CD14-positive monocyte (primary cell): Measurements from ENCODE around the gene BPIFB4. TPM values are rescaled to one million over a fixed set of nuclear protein-coding genes. Genes with fewer than 3 reads are reported as not detected.
A peak's percentile ranks its signal among the peaks of the same experiment; 100 is the strongest.

Experiments used
- DNase-seq, 3 donors: peaks; one replicate each; pipeline ENCODE4 v3.0.0-alpha.2; 2011 to 2022
- H2AFZ ChIP-seq: 2 replicates; pipeline ENCODE4 v1.6.0; 2012; ENCODE audit warnings: mild to moderate bottlenecking, low read depth, low read length, inconsistent platforms; ENCODE audit not compliant: insufficient read depth, poor library complexity, severe bottlenecking
- H3K27ac ChIP-seq, 2 donors: 1 replicate in 1 of 2; 2 replicates in 1 of 2; pipeline ENCODE4 v1.5.1; 2012 to 2013; ENCODE audit warnings: low read length in 2 of 2, control low read depth in 1 of 2, inconsistent platforms in 1 of 2, low read depth in 1 of 2, mild to moderate bottlenecking in 1 of 2
- H3K27me3 ChIP-seq, 2 donors: one replicate each; pipeline versions ENCODE4 v1.6.0 to v1.6.1; 2011 to 2013; ENCODE audit warnings: low read length in 2 of 2; ENCODE audit not compliant: control insufficient read depth in 2 of 2, insufficient read depth in 2 of 2
- H3K36me3 ChIP-seq, 2 donors: replicated peaks in 1 of 2; 1 replicate in 1 of 2; 2 replicates in 1 of 2; pipeline versions ENCODE4 v1.5.1 to v1.6.1; 2012 to 2013; ENCODE audit warnings: low read length in 2 of 2, control low read depth in 1 of 2, inconsistent platforms in 1 of 2, mild to moderate bottlenecking in 1 of 2; ENCODE audit not compliant: insufficient read depth in 2 of 2, control insufficient read depth in 1 of 2
- H3K4me1 ChIP-seq, 2 donors: 1 replicate in 1 of 2; 2 replicates in 1 of 2; pipeline versions ENCODE4 v1.5.1 to v1.6.1; 2012 to 2013; ENCODE audit warnings: low read length in 2 of 2, control low read depth in 1 of 2, inconsistent platforms in 1 of 2, mild to moderate bottlenecking in 1 of 2, moderate library complexity in 1 of 2; ENCODE audit not compliant: insufficient read depth in 2 of 2, control insufficient read depth in 1 of 2
- H3K4me2 ChIP-seq: replicated peaks from 2 replicates; pipeline ENCODE3; 2012; ENCODE audit warnings: low read length, moderate library complexity, mild to moderate bottlenecking; ENCODE audit not compliant: poor library complexity, severe bottlenecking; ENCODE audit errors: extremely low read depth
- H3K4me3 ChIP-seq, 3 experiments: fragments of 200-600 bp in 1 of 3; sonication (generic) in 1 of 3; replicated peaks in 1 of 3; 1 replicate in 2 of 3; 2 replicates in 1 of 3; pipeline ENCODE4 v1.5.1; 2011 to 2013; ENCODE audit warnings: low read length in 3 of 3, mild to moderate bottlenecking in 3 of 3, control low read depth in 2 of 3, low read depth in 2 of 3, inconsistent platforms in 1 of 3, moderate library complexity in 1 of 3
- H3K79me2 ChIP-seq: 2 replicates; pipeline ENCODE4 v1.6.0; 2012; ENCODE audit warnings: mild to moderate bottlenecking, control low read depth, inconsistent platforms, low read length, moderate library complexity; ENCODE audit not compliant: insufficient read depth
- H3K9ac ChIP-seq: 2 replicates; pipeline ENCODE4 v1.6.0; 2017; ENCODE audit warnings: low read length, mild to moderate bottlenecking; ENCODE audit not compliant: insufficient read depth, poor library complexity, severe bottlenecking
- H3K9me3 ChIP-seq, 2 donors: replicated peaks in 1 of 2; 1 replicate in 1 of 2; 2 replicates in 1 of 2; pipeline versions ENCODE4 v1.5.1 to v1.6.1; 2012 to 2013; ENCODE audit warnings: low read length in 2 of 2, control low read depth in 1 of 2; ENCODE audit not compliant: control insufficient read depth in 1 of 2, insufficient read depth in 1 of 2
- H4K20me1 ChIP-seq: 2 replicates; pipeline ENCODE4 v1.6.0; 2012; ENCODE audit warnings: mild to moderate bottlenecking, low read length, control low read depth, moderate library complexity; ENCODE audit not compliant: insufficient read depth
- H3K27ac Mint-ChIP-seq, 7 donors: one replicate each; pipeline ENCODE4 v1.8.0; 2020; ENCODE audit warnings: mild to moderate bottlenecking in 7 of 7, mixed read lengths in 7 of 7, moderate library complexity in 6 of 7, inconsistent platforms in 2 of 7
- H3K27me3 Mint-ChIP-seq, 3 donors: one replicate each; pipeline ENCODE4 v1.8.0; 2021 to 2022; ENCODE audit warnings: low read depth in 3 of 3, mild to moderate bottlenecking in 3 of 3, mixed read lengths in 3 of 3, moderate library complexity in 3 of 3, inconsistent platforms in 1 of 3
- H3K36me3 Mint-ChIP-seq, 2 donors: one replicate each; pipeline ENCODE4 v1.8.0; 2020; ENCODE audit warnings: mixed read lengths in 2 of 2, inconsistent platforms in 1 of 2, mild to moderate bottlenecking in 1 of 2
- H3K4me1 Mint-ChIP-seq: one replicate; pipeline ENCODE4 v1.8.0; 2020; ENCODE audit warnings: mild to moderate bottlenecking, mixed read lengths
- H3K4me3 Mint-ChIP-seq, 2 donors: one replicate each; pipeline ENCODE4 v1.8.0; 2020; ENCODE audit warnings: mild to moderate bottlenecking in 2 of 2, mixed read lengths in 2 of 2, moderate library complexity in 1 of 2
- H3K9me3 Mint-ChIP-seq, 7 donors: one replicate each; pipeline ENCODE4 v1.8.0; 2020 to 2022; ENCODE audit warnings: mixed read lengths in 7 of 7, mild to moderate bottlenecking in 6 of 7, moderate library complexity in 6 of 7, inconsistent platforms in 2 of 7
- WGBS: methylation state at CpG from one replicate; pipeline ENCODE4 v1.1.5; 2013; ENCODE audit warnings: missing lambda C conversion rate; ENCODE audit not compliant: insufficient coverage; 5-methylcytosine and 5-hydroxymethylcytosine counted together
- intact Hi-C, 2 donors: fragments of 100-400 bp; cut with micrococcal nuclease; formaldehyde crosslinking; loops; one replicate each; pipeline versions ENCODE4 v1.15.0 to v1.15.1; 2023
- polyA plus RNA-seq, 3 donors: library from polyadenylated mRNA; depleted of rRNA in 1 of 3; unstranded in 2 of 3; stranded (reverse) in 1 of 3; fragments of 300-500 nt in 2 of 3; fragments of >200 nt in 1 of 3; fragmentation: Illumina TruSeq in 2 of 3; gene quantifications; 1 replicate in 2 of 3; 2 replicates in 1 of 3; pipeline ENCODE4 v1.2.3, GENCODE V29; 2012 to 2021
- TF ChIP-seq, protein P1 (sequence below): fragments of 200-600 bp; IDR thresholded peaks from one replicate; pipeline ENCODE4 v1.8.0; 2022; ENCODE audit warnings: antibody characterized with exemption, mild to moderate bottlenecking

Gene BPIFB4
- polyA plus RNA-seq, 3 donors: not detected

DNA sequence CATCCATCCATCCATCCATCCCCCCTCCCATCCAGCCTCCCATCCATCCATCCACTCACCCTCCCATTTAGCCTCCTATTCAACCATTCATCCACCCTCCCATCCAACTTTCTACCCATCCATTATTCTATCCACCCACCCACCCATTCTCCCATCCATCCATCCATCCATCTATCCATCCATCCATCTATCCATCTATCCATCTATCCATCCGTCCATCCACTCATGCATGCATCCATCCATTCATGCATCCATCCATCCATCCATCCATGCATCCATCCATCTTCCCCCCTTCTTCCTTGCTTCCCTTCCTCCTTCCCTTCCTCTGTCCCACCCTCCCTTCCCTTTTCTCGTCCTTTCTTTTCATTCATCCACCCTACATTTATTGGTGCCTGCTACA, 4.8 kb upstream of the BPIFB4 start:
- no peaks in the 10 kb centered on the region for H3K27me3 ChIP-seq
- 76% methylated on average over 1 of the region's 2 CpGs for WGBS
- H4K20me1 ChIP-seq: no peaks in the 10 kb centered on the region
- no peaks in the 10 kb centered on the region for H3K36me3 ChIP-seq
- H3K4me1 ChIP-seq: no peaks in the 10 kb centered on the region
- H3K9me3 ChIP-seq: no peaks in the 10 kb centered on the region
- no peaks in the 10 kb centered on the region for H3K36me3 Mint-ChIP-seq
- DNase-seq: no peak
- H3K4me3 Mint-ChIP-seq: no peak overlapping the region
- H3K4me3 ChIP-seq: no peak overlapping the region
- H3K27ac ChIP-seq: no peak overlapping the region
- H3K27ac Mint-ChIP-seq: no peak overlapping the region
- H3K79me2 ChIP-seq: no peaks in the 10 kb centered on the region
- H3K4me1 Mint-ChIP-seq: no peaks in the 10 kb centered on the region
- H3K9me3 Mint-ChIP-seq: no peaks in the 10 kb centered on the region
- TF ChIP-seq, protein P1, sequence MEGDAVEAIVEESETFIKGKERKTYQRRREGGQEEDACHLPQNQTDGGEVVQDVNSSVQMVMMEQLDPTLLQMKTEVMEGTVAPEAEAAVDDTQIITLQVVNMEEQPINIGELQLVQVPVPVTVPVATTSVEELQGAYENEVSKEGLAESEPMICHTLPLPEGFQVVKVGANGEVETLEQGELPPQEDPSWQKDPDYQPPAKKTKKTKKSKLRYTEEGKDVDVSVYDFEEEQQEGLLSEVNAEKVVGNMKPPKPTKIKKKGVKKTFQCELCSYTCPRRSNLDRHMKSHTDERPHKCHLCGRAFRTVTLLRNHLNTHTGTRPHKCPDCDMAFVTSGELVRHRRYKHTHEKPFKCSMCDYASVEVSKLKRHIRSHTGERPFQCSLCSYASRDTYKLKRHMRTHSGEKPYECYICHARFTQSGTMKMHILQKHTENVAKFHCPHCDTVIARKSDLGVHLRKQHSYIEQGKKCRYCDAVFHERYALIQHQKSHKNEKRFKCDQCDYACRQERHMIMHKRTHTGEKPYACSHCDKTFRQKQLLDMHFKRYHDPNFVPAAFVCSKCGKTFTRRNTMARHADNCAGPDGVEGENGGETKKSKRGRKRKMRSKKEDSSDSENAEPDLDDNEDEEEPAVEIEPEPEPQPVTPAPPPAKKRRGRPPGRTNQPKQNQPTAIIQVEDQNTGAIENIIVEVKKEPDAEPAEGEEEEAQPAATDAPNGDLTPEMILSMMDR: no peak
- peaks cover 0 to 4% (median 1%) of the 10 kb centered on the region in 3 donors for H3K27me3 Mint-ChIP-seq
- H2AFZ ChIP-seq: no peak overlapping the region
- H3K9ac ChIP-seq: no peak overlapping the region
- intact Hi-C loops: no loop called here
- H3K4me2 ChIP-seq: no peak overlapping the region

DNA sequence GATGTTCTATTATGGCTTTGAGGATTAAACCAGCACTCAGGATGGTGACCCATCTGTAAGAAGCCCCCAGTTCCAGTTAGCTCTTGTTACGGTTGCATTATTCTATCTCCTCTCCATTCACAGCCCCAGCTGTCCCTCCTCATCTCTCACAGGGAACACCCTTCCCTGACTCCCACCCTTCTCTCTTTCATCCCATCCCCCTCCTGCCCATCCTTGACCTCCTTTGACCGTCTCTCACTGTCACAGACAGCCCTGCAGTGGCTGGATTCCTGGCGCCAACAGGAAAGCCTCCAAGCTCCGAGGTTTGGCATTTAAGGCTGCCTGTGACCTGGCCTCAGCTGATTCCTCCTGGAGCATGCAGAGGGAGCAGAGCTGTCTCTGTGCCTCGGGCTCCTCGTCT, 4.2 kb upstream of the BPIFB4 start:
- Histone ChIP-seq H2AFZ (no peak overlapping the region), H3K4me2 (no peak overlapping the region), H3K9me3 (no peaks in the 10 kb centered on the region), H3K27ac (no peak overlapping the region), H3K27me3 (no peaks in the 10 kb centered on the region), H3K79me2 (no peaks in the 10 kb centered on the region), H3K36me3 (no peaks in the 10 kb centered on the region), H3K4me3 (no peak overlapping the region), H4K20me1 (no peaks in the 10 kb centered on the region), H3K9ac (no peak overlapping the region), H3K4me1 (no peaks in the 10 kb centered on the region)
- TF ChIP-seq, protein P1: no peak
- no peaks in the 10 kb centered on the region for H3K36me3 Mint-ChIP-seq
- no peak overlapping the region for H3K4me3 Mint-ChIP-seq
- WGBS: 92% methylated on average over 6 of the region's 6 CpGs
- DNase-seq: no peak
- intact Hi-C loops: no loop called here
- peaks cover 0 to 2% (median 1%) of the 10 kb centered on the region in 3 donors for H3K27me3 Mint-ChIP-seq
- no peaks in the 10 kb centered on the region for H3K4me1 Mint-ChIP-seq
- H3K9me3 Mint-ChIP-seq: no peaks in the 10 kb centered on the region
- peak overlapping the region in 1 of 7 donors; percentile 38 for H3K27ac Mint-ChIP-seq
